Choroid plexus epithelial cell (primary cell): ENCODE data around the gene DIP2C.

Source experiments
- DNase-seq: peaks from one replicate; pipeline ENCODE4 v3.0.0-alpha.2; 2010; ENCODE audit warnings: low read depth
- H3K4me3 ChIP-seq: 2 replicates; pipeline ENCODE4 v1.5.1; 2011; ENCODE audit warnings: low read depth, mild to moderate bottlenecking, control low read depth, low read length, moderate library complexity
- CTCF ChIP-seq: conservative IDR thresholded peaks from 2 replicates; pipeline ENCODE4 v1.5.1; 2011; ENCODE audit warnings: low read depth, mild to moderate bottlenecking, control low read depth, inconsistent platforms, low read length, moderate library complexity

Gene DIP2C

GRCh38 chr10:624605-625332, 64.7 kb downstream of the DIP2C start:
- no peak for TF ChIP-seq CTCF
- H3K4me3 ChIP-seq = no peak overlapping the region
- peak; percentile 88 for DNase-seq

GRCh38 chr10:624312-624604, 65.2 kb downstream of the DIP2C start:
- TF ChIP-seq CTCF = no peak
- DNase-seq = no peak
- no peak overlapping the region for H3K4me3 ChIP-seq

GRCh38 chr10:623477-624311, 65.8 kb downstream of the DIP2C start:
- no peak for TF ChIP-seq CTCF
- H3K4me3 ChIP-seq = no peak overlapping the region
- no peak for DNase-seq

- no peak for TF ChIP-seq CTCF
- H3K4me3 ChIP-seq = no peak overlapping the region
- DNase-seq = no peak
Measured at GRCh38 chr10:623014-623413, 66.5 kb downstream of the DIP2C start.

GRCh38 chr10:621981-622740, 67.3 kb downstream of the DIP2C start:
- no peak overlapping the region for H3K4me3 ChIP-seq
- DNase-seq = no peak
- TF ChIP-seq CTCF = no peak

- H3K4me3 ChIP-seq = no peak overlapping the region
- no peak for DNase-seq
- no peak for TF ChIP-seq CTCF
Measured at GRCh38 chr10:621513-621912, 68.0 kb downstream of the DIP2C start.
